Smooth muscle cell (in vitro differentiated cells): ENCODE measurements around the gene KMO. TPM values are rescaled to one million over a fixed set of nuclear protein-coding genes. Genes with fewer than 3 reads are reported as not detected.

Experiments used
- DNase-seq: peaks from one replicate; lab custom pipeline; 2025; ENCODE audit not compliant: unreplicated experiment; lab: John Stamatoyannopoulos, UW
- H2AFZ ChIP-seq: fragments of 200-600 bp; sonication (generic); 2 replicates; pipeline ENCODE4 v1.6.0; 2016; ENCODE audit warnings: antibody characterized with exemption, low read depth, mild to moderate bottlenecking
- H3F3A ChIP-seq: fragments of 200-600 bp; sonication (generic); 2 replicates; pipeline ENCODE4 v1.6.0; 2017; ENCODE audit warnings: antibody characterized with exemption, low read depth
- H3K27ac ChIP-seq: fragments of 200-600 bp; sonication (generic); 2 replicates; pipeline ENCODE4 v1.5.1; 2016; ENCODE audit warnings: low read depth, mild to moderate bottlenecking
- H3K27me3 ChIP-seq: fragments of 200-600 bp; sonication (generic); 2 replicates; pipeline ENCODE4 v1.6.1; 2016; ENCODE audit warnings: low read depth, mild to moderate bottlenecking
- H3K36me3 ChIP-seq: fragments of 200-600 bp; sonication (generic); 2 replicates; pipeline ENCODE4 v1.5.1; 2016; ENCODE audit warnings: low read depth
- H3K4me1 ChIP-seq: fragments of 200-600 bp; sonication (generic); 2 replicates; pipeline ENCODE4 v1.5.1; 2016; ENCODE audit warnings: low read depth
- H3K4me2 ChIP-seq: fragments of 200-600 bp; sonication (generic); 2 replicates; pipeline ENCODE4 v1.6.0; 2016; ENCODE audit warnings: mild to moderate bottlenecking
- H3K4me3 ChIP-seq: fragments of 200-600 bp; sonication (generic); 2 replicates; pipeline ENCODE4 v1.5.1; 2016; ENCODE audit warnings: mild to moderate bottlenecking
- H3K79me2 ChIP-seq: fragments of 200-600 bp; sonication (generic); 2 replicates; pipeline ENCODE4 v1.6.0; 2016; ENCODE audit warnings: low read depth, mild to moderate bottlenecking
- H3K9ac ChIP-seq: fragments of 200-600 bp; sonication (generic); 2 replicates; pipeline ENCODE4 v1.6.0; 2016; ENCODE audit warnings: low read depth
- H3K9me3 ChIP-seq: fragments of 200-600 bp; sonication (generic); replicated peaks from 2 replicates; pipeline ENCODE4 v1.5.1; 2016; ENCODE audit warnings: low read depth
- H4K20me1 ChIP-seq: fragments of 200-600 bp; sonication (generic); 2 replicates; pipeline ENCODE4 v1.6.0; 2016; ENCODE audit warnings: low read depth
- WGBS: methylation state at CpG from one replicate; pipeline ENCODE4 v1.1.7; 2016; ENCODE audit warnings: low lambda C conversion rate; 5-methylcytosine and 5-hydroxymethylcytosine counted together
- polyA plus RNA-seq: library from polyadenylated mRNA; unstranded; fragments of >200 nt; fragmentation: Nextera tagmentation; extraction: Ambion mirVana; gene quantifications from 2 replicates; pipeline ENCODE4 v1.2.1, GENCODE V29; 2016
- total RNA-seq: library from RNA; depleted of rRNA; stranded (reverse); fragments of >200 nt; gene quantifications from 2 replicates; pipeline ENCODE4 v1.2.3, GENCODE V29; 2014
- TF ChIP-seq, protein P1 (sequence below): fragments of 200-600 bp; sonication (generic); IDR thresholded peaks from 2 replicates; pipeline ENCODE4 v1.5.1; 2017; ENCODE audit warnings: borderline replicate concordance, mild to moderate bottlenecking, antibody characterized with exemption; ENCODE audit not compliant: insufficient read depth, poor library complexity, severe bottlenecking

The KMO gene
- total and polyA plus RNA-seq, 2 experiments from 2014 or later = 0.09 TPM

DNA sequence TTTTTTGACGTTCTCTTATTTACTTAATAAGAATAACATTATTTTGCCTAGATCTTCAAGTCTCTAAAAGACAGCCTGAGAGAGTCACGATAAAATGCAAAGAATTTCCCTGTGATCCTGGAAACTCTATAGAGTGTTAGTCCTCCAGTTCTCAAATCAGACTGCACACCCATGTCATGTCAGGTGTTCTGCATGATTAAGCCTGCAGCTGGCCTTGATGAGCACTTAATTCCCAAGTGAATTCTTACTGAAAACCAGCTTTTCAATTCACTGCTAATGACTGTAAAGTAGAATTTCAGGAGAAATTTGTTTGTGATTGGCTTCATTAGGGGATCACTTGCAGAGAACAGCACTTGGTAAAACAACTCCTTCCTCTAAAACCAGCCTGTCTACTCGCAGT, 66.1 kb downstream of the KMO start:
- Histone ChIP-seq H3K27me3 (no peaks in the 10 kb centered on the region), H3F3A (no peaks in the 10 kb centered on the region), H3K79me2 (no peaks in the 10 kb centered on the region), H3K4me3 (no peak overlapping the region), H3K4me1 (no peaks in the 10 kb centered on the region), H4K20me1 (no peaks in the 10 kb centered on the region), H3K9ac (no peak overlapping the region), H3K4me2 (no peak overlapping the region), H2AFZ (no peak overlapping the region), H3K27ac (no peak overlapping the region), H3K9me3 (no peaks in the 10 kb centered on the region), H3K36me3 (no peaks in the 10 kb centered on the region)
- no peak for DNase-seq
- 83% methylated on average over 3 of the region's 3 CpGs for WGBS
- TF ChIP-seq, protein P1, sequence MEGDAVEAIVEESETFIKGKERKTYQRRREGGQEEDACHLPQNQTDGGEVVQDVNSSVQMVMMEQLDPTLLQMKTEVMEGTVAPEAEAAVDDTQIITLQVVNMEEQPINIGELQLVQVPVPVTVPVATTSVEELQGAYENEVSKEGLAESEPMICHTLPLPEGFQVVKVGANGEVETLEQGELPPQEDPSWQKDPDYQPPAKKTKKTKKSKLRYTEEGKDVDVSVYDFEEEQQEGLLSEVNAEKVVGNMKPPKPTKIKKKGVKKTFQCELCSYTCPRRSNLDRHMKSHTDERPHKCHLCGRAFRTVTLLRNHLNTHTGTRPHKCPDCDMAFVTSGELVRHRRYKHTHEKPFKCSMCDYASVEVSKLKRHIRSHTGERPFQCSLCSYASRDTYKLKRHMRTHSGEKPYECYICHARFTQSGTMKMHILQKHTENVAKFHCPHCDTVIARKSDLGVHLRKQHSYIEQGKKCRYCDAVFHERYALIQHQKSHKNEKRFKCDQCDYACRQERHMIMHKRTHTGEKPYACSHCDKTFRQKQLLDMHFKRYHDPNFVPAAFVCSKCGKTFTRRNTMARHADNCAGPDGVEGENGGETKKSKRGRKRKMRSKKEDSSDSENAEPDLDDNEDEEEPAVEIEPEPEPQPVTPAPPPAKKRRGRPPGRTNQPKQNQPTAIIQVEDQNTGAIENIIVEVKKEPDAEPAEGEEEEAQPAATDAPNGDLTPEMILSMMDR = no peak

DNA sequence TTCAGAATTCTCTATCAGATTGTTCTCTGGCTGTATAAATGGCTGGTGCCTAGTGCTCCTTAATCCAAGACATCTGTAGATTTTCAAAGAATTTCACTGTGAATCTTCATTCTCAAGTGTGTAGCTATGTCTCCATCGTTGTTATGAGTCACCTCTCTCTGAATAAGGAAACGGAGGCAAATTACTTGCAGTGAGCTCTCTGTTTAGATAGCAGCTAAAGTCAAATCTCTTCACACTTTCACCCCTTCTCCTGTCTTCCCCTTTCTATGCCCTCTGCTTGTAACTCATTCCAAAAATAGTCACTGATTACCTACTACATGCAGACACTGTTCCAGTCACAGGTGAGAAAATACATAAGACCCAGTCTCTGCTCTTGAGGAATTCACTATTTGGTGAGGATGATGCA, 68.3 kb downstream of the KMO start:
- Histone ChIP-seq H3K36me3 (no peaks in the 10 kb centered on the region), H3K9me3 (no peaks in the 10 kb centered on the region), H3K4me3 (no peak overlapping the region), H2AFZ (no peak overlapping the region), H3F3A (no peaks in the 10 kb centered on the region), H3K4me1 (no peaks in the 10 kb centered on the region), H3K27me3 (no peaks in the 10 kb centered on the region), H3K27ac (peak overlapping the region; percentile 43), H3K79me2 (no peaks in the 10 kb centered on the region), H3K9ac (no peak overlapping the region), H3K4me2 (peak overlapping the region; percentile 6), H4K20me1 (no peaks in the 10 kb centered on the region)
- 0% methylated on average over 2 of the region's 2 CpGs for WGBS
- TF ChIP-seq, protein P1 = no peak
- no peak for DNase-seq

DNA sequence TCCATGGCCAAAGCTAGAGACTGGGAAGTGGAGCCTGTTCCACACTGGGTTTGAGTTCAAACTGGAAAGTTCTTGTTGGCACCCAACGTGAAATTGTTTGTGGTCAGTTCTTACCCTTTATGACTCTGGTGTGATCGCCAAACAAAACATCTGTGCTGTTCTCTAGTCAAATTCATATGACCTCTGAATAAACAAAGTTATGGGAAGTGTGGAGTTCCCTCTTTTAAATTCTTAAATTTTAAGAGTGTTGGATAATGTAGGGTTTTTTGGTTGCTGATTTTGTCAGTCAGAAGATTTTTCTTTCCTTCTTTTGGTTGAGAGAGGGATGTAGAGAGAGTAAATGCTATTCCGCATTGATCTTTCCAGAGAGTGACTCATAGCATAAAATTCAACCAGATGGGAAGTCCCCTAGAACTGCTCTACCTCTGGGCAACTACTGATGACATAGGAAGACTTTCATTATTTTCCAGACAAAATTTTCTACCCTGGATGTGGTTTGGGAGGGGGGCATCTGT, 71.6 kb downstream of the KMO start:
- 85% methylated on average over 3 of the region's 3 CpGs for WGBS
- Histone ChIP-seq H3K9me3 (no peaks in the 10 kb centered on the region), H3K4me2 (no peak overlapping the region), H3K79me2 (no peaks in the 10 kb centered on the region), H3K4me1 (no peaks in the 10 kb centered on the region), H3K36me3 (no peaks in the 10 kb centered on the region), H4K20me1 (no peaks in the 10 kb centered on the region), H3K27ac (no peak overlapping the region), H3K9ac (no peak overlapping the region), H3K27me3 (no peaks in the 10 kb centered on the region), H2AFZ (no peak overlapping the region), H3F3A (no peaks in the 10 kb centered on the region), H3K4me3 (no peak overlapping the region)
- DNase-seq = no peak
- TF ChIP-seq, protein P1 = no peak

DNA sequence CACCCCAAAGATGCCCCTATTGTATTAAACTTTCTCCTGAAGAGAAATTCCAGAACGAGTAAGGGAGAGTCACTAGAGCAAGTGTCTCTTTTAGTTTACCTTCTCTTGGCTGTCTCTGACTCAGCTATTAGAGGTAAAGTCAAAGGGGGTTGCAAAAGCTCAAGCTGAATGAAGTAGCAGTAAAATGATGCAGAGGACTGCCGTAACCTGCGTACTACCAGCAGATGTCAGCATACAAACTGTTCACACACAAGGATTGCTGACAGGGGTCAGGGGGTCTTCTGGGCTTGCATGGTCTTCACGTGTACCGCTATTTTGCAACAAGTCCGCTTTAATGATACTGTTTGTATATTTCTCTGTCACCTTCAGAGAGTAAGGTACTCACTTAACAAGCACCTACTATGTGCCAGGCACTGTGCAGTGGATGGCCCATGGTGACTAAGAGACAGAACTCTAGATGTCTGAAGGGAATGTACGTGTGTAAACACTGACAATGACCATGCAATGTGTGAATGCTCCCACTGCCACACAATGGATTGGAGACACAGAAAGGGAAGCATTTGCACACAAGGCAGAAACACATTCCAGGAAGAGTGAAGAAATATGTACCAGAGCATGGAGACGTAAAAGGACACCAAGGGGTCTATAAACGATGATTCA, 73.1 kb downstream of the KMO start:
- Histone ChIP-seq H3K27me3 (no peaks in the 10 kb centered on the region), H4K20me1 (no peaks in the 10 kb centered on the region), H3K4me3 (no peak overlapping the region), H3K4me2 (no peak overlapping the region), H3K9me3 (no peaks in the 10 kb centered on the region), H3K9ac (no peak overlapping the region), H3K27ac (no peak overlapping the region), H3F3A (no peaks in the 10 kb centered on the region), H2AFZ (no peak overlapping the region), H3K4me1 (no peaks in the 10 kb centered on the region), H3K79me2 (no peaks in the 10 kb centered on the region), H3K36me3 (no peaks in the 10 kb centered on the region)
- DNase-seq = no peak
- WGBS = 71% methylated on average over 9 of the region's 9 CpGs
- TF ChIP-seq, protein P1 = peak; percentile 13
